Fibroblast of lung (primary cell): ENCODE results near the gene FBXL17. TPM values are rescaled to one million over a fixed set of nuclear protein-coding genes. Genes with fewer than 3 reads are reported as not detected.

Source experiments
- DNase-seq, 2 donors: peaks; one replicate each; pipeline versions ENCODE4 v3.0.0 to v3.0.0-alpha.2; 2010; ENCODE audit warnings: low read depth in 2 of 2
- H2AFZ ChIP-seq: 2 replicates; pipeline ENCODE4 v1.5.1; 2012; ENCODE audit warnings: low read length, control low read depth, inconsistent platforms
- H3K27ac ChIP-seq: 2 replicates; pipeline ENCODE4 v1.5.1; 2011; ENCODE audit warnings: low read length, control low read depth; ENCODE audit not compliant: insufficient read depth
- H3K27me3 ChIP-seq: 2 replicates; pipeline ENCODE4 v1.5.1; 2011; ENCODE audit warnings: mild to moderate bottlenecking, low read length; ENCODE audit not compliant: control insufficient read depth, insufficient read depth
- H3K36me3 ChIP-seq: 2 replicates; pipeline ENCODE4 v1.5.1; 2011; ENCODE audit warnings: low read length; ENCODE audit not compliant: control insufficient read depth, insufficient read depth
- H3K4me1 ChIP-seq: 2 replicates; pipeline ENCODE4 v1.5.1; 2011; ENCODE audit warnings: low read length; ENCODE audit not compliant: control insufficient read depth, insufficient read depth; ENCODE audit errors: extremely low read depth
- H3K4me2 ChIP-seq: 2 replicates; pipeline ENCODE4 v1.5.1; 2011; ENCODE audit warnings: low read length, control low read depth; ENCODE audit not compliant: insufficient read depth; ENCODE audit errors: extremely low read depth
- H3K4me3 ChIP-seq, 4 experiments: fragments of 200-600 bp in 1 of 4; sonication (generic) in 1 of 4; replicated peaks in 1 of 4; 2 replicates each; pipeline ENCODE4 v1.5.1; 2011 to 2016; ENCODE audit warnings: low read length in 4 of 4, low read depth in 3 of 4, mild to moderate bottlenecking in 3 of 4, control low read depth in 2 of 4, inconsistent platforms in 1 of 4, mixed read lengths in 1 of 4; ENCODE audit not compliant: insufficient read depth in 1 of 4; ENCODE audit errors: control extremely low read depth in 1 of 4
- H3K79me2 ChIP-seq: 2 replicates; pipeline ENCODE4 v1.5.1; 2012; ENCODE audit warnings: mild to moderate bottlenecking, low read length, inconsistent platforms; ENCODE audit not compliant: control insufficient read depth, insufficient read depth
- H3K9ac ChIP-seq: 2 replicates; pipeline ENCODE4 v1.5.1; 2011; ENCODE audit warnings: mild to moderate bottlenecking, low read length, control low read depth; ENCODE audit not compliant: insufficient read depth
- H3K9me3 ChIP-seq: 2 replicates; pipeline ENCODE4 v1.5.1; 2012; ENCODE audit warnings: low read depth, low read length; ENCODE audit not compliant: control insufficient read depth, insufficient read depth
- H4K20me1 ChIP-seq: 2 replicates; pipeline ENCODE4 v1.5.1; 2011; ENCODE audit warnings: low read length; ENCODE audit not compliant: control insufficient read depth, insufficient read depth; ENCODE audit errors: extremely low read depth
- CTCF ChIP-seq, 2 donors: IDR thresholded peaks in 1 of 2; conservative IDR thresholded peaks in 1 of 2; 1 replicate in 1 of 2; 2 replicates in 1 of 2; pipeline ENCODE4 v1.5.1; 2011 to 2012; ENCODE audit warnings: low read length in 2 of 2, control low read depth in 1 of 2, inconsistent platforms in 1 of 2, low read depth in 1 of 2, mild to moderate bottlenecking in 1 of 2
- EZH2 ChIP-seq: IDR thresholded peaks from 2 replicates; pipeline ENCODE4 v1.5.1; 2012; ENCODE audit warnings: low read length, control low read depth, mild to moderate bottlenecking; ENCODE audit errors: missing control alignments
- polyA plus RNA-seq, 2 donors: library from polyadenylated mRNA; depleted of rRNA in 1 of 2; stranded (reverse) in 1 of 2; unstranded in 1 of 2; fragments of >200 nt; gene quantifications; 2 replicates each; pipeline ENCODE4 v1.2.1, GENCODE V29; 2011 to 2012; ENCODE audit warnings: missing spikeins in 1 of 2
- total RNA-seq: library from RNA; depleted of rRNA; stranded (reverse); fragments of >200 nt; gene quantifications from 2 replicates; pipeline ENCODE4 v1.2.1, GENCODE V29; 2014

Gene FBXL17
- total and polyA plus RNA-seq, 2 donors (not counting 1 experiment from before 2014, with no cell fraction given) = 7.1 to 8.3 TPM

GRCh38 chr5:108111736-108112135 lies 270.2 kb downstream of the FBXL17 start:
- DNase-seq = no peak
- Histone ChIP-seq H3K4me1 (no peaks in the 10 kb centered on the region), H3K79me2 (no peaks in the 10 kb centered on the region), H3K27ac (no peak overlapping the region), H3K9me3 (no peaks in the 10 kb centered on the region), H2AFZ (no peak overlapping the region), H3K4me3 (no peak overlapping the region), H3K36me3 (no peaks in the 10 kb centered on the region), H4K20me1 (no peaks in the 10 kb centered on the region), H3K4me2 (no peak overlapping the region), H3K27me3 (no peaks in the 10 kb centered on the region), H3K9ac (no peak overlapping the region)
- TF ChIP-seq EZH2 (no peak), CTCF (conservative IDR thresholded peaks at IDR 0.05 in 1 of 2, IDR thresholded peaks at IDR 0.05 in 1 of 2; ENCODE audit: low read depth in 1 of 2, low read length in 2 of 2) (no peak)

GRCh38 chr5:108109059-108109458 lies 272.8 kb downstream of the FBXL17 start:
- Histone ChIP-seq H3K9me3 (no peaks in the 10 kb centered on the region), H3K4me3 (no peak overlapping the region)

GRCh38 chr5:108104448-108104847 lies 277.4 kb downstream of the FBXL17 start:
- no peak for TF ChIP-seq CTCF (conservative IDR thresholded peaks at IDR 0.05 in 1 of 2, IDR thresholded peaks at IDR 0.05 in 1 of 2; ENCODE audit: low read depth in 1 of 2, low read length in 2 of 2)
- TF ChIP-seq EZH2 = no peak
- no peaks in the 10 kb centered on the region for H3K4me1 ChIP-seq

More at GRCh38 chr5:108109059-108109458, 272.8 kb downstream of the FBXL17 start:
- H4K20me1 ChIP-seq = no peaks in the 10 kb centered on the region
- no peak for DNase-seq
- H3K79me2 ChIP-seq = no peaks in the 10 kb centered on the region
- no peak overlapping the region for H3K4me2 ChIP-seq
- no peak overlapping the region for H3K9ac ChIP-seq
- TF ChIP-seq EZH2 = no peak
- no peak for TF ChIP-seq CTCF (conservative IDR thresholded peaks at IDR 0.05 in 1 of 2, IDR thresholded peaks at IDR 0.05 in 1 of 2; ENCODE audit: low read depth in 1 of 2, low read length in 2 of 2)
- H3K36me3 ChIP-seq = no peaks in the 10 kb centered on the region
- H3K27me3 ChIP-seq = no peaks in the 10 kb centered on the region
- H3K27ac ChIP-seq = no peak overlapping the region
- no peak overlapping the region for H2AFZ ChIP-seq
- H3K4me1 ChIP-seq = no peaks in the 10 kb centered on the region

More at GRCh38 chr5:108104448-108104847, 277.4 kb downstream of the FBXL17 start:
- no peaks in the 10 kb centered on the region for H3K36me3 ChIP-seq
- no peak overlapping the region for H2AFZ ChIP-seq
- no peaks in the 10 kb centered on the region for H3K9me3 ChIP-seq
- no peaks in the 10 kb centered on the region for H3K79me2 ChIP-seq
- no peaks in the 10 kb centered on the region for H3K27me3 ChIP-seq
- H3K4me3 ChIP-seq = no peak overlapping the region
- H3K27ac ChIP-seq = no peak overlapping the region
- H3K4me2 ChIP-seq = no peak overlapping the region
- no peak for DNase-seq
- H3K9ac ChIP-seq = no peak overlapping the region
- H4K20me1 ChIP-seq = no peaks in the 10 kb centered on the region
